Measurements from ENCODE around the gene C19orf73. TPM values are rescaled to one million over a fixed set of nuclear protein-coding genes. Genes with fewer than 3 reads are reported as not detected.

C19orf73 gene
- total RNA-seq, result 1.7 and 2.3 TPM in 2 replicates

GRCh38 chr19:49118565-49119410 is at the start of gene C19orf73:
Gene C19orf73 (minus strand): TSS chr19:49119143. CDS start chr19:49119022, 121 bp downstream.
- peak within 1 kb of the TSS; percentile 80 for H3K4me3 Mint-ChIP-seq (ENCODE audit: low read depth)
- intact Hi-C loops (cut with micrococcal nuclease), result loop anchor here (2.0 to 5.0 kb wide), 2 partner anchors 34 to 481 kb away; partner anchors contain the start of genes DBP and SNRNP70
- no peaks in the 10 kb centered on the region for H3K36me3 Mint-ChIP-seq (ENCODE audit: low read depth)
- peaks cover 23% of the 10 kb centered on the region for H3K27me3 Mint-ChIP-seq (ENCODE audit: low read depth)
- peaks cover 17% of the 10 kb centered on the region for H3K4me1 Mint-ChIP-seq (ENCODE audit: low read depth)
- H3K9me3 Mint-ChIP-seq, result no peaks in the 10 kb centered on the region
- DNase-seq (ENCODE audit: low spot score), result peak; percentile 93
- H3K27ac Mint-ChIP-seq, result peak within 1 kb of the TSS; percentile 74

GRCh38 chr19:49168421-49168820 is 49.5 kb upstream of the C19orf73 start:
- Mint-ChIP-seq H3K27me3 (ENCODE audit: low read depth) (no peaks in the 10 kb centered on the region), H3K36me3 (ENCODE audit: low read depth) (no peaks in the 10 kb centered on the region), H3K4me1 (ENCODE audit: low read depth) (no peaks in the 10 kb centered on the region), H3K4me3 (ENCODE audit: low read depth) (no peak overlapping the region), H3K27ac (no peak overlapping the region), H3K9me3 (no peaks in the 10 kb centered on the region)
- intact Hi-C loops (cut with micrococcal nuclease), result no loop called here
- no peak for DNase-seq (ENCODE audit: low spot score)

- H3K9me3 Mint-ChIP-seq, result no peaks in the 10 kb centered on the region
- no peaks in the 10 kb centered on the region for H3K27me3 Mint-ChIP-seq (ENCODE audit: low read depth)
- no peaks in the 10 kb centered on the region for H3K36me3 Mint-ChIP-seq (ENCODE audit: low read depth)
- no peak overlapping the region for H3K27ac Mint-ChIP-seq
- H3K4me1 Mint-ChIP-seq (ENCODE audit: low read depth), result no peaks in the 10 kb centered on the region
- no peak overlapping the region for H3K4me3 Mint-ChIP-seq (ENCODE audit: low read depth)
- intact Hi-C loops (cut with micrococcal nuclease), result no loop called here
- DNase-seq (ENCODE audit: low spot score), result no peak
These were observed 49.0 kb upstream of the C19orf73 start for GRCh38 chr19:49167857-49168409.

GRCh38 chr19:49165865-49166301 is 46.9 kb upstream of the C19orf73 start:
- H3K36me3 Mint-ChIP-seq (ENCODE audit: low read depth), result no peaks in the 10 kb centered on the region
- intact Hi-C loops (cut with micrococcal nuclease), result no loop called here
- peaks cover 1% of the 10 kb centered on the region for H3K27me3 Mint-ChIP-seq (ENCODE audit: low read depth)
- H3K9me3 Mint-ChIP-seq, result no peaks in the 10 kb centered on the region
- no peak overlapping the region for H3K27ac Mint-ChIP-seq
- no peaks in the 10 kb centered on the region for H3K4me1 Mint-ChIP-seq (ENCODE audit: low read depth)
- H3K4me3 Mint-ChIP-seq (ENCODE audit: low read depth), result no peak overlapping the region
- DNase-seq (ENCODE audit: low spot score), result no peak

DNA sequence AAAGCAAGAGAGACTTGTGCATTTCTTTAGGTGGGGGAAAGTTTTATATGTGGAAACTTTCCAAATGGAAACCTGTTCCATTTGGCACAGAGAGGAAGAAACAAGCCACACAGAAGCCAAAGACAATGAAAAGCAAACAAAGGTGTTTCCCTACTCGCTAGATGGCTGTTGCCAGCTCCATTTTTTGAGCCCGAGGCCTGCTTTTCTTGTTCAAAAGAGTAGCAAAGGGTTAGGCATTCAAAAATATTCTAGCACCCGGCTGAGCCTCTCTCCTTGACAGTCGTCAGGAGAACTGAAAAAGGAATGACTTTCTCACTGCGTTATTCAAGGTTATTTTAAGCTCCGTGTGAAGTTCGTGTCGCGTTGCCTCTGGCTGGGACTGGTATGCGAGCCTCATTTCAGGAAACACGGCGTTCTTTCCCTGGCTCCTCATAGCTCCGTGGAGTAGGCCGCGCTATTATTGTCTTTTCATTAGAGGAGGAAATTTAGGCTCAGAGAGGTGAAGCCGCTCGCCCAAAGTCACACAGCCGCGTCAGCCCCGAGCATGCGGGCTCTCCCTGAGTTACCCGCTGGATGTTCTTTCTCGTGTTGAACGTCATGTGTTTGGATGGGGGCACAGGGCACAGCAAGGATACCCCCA is 46.3 kb upstream of the C19orf73 start:
- Mint-ChIP-seq H3K27me3 (ENCODE audit: low read depth) (peaks cover 8% of the 10 kb centered on the region), H3K4me3 (ENCODE audit: low read depth) (no peak overlapping the region), H3K9me3 (no peaks in the 10 kb centered on the region), H3K4me1 (ENCODE audit: low read depth) (no peaks in the 10 kb centered on the region), H3K36me3 (ENCODE audit: low read depth) (no peaks in the 10 kb centered on the region), H3K27ac (no peak overlapping the region)
- DNase-seq (ENCODE audit: low spot score), result no peak
- intact Hi-C loops (cut with micrococcal nuclease), result no loop called here

DNA sequence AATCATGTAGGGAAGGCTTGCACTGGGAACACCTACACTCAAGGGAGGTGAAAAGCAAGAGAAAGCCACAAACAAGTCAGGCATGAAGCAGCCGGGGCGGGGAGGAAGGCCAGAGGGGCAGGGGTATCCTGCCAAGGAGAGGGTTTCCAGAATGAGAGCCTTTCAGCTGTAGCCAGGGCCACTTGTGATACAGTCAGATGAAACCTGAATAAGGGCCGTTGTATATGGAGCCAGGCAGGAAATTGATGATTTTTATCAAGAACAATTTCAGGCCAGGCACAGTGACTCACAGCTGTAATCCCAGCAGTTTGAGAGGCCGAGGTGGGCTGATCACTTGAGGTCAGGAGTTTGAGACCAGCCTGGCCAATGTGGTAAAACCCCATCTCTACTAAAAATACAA is 43.0 kb upstream of the C19orf73 start:
- no peaks in the 10 kb centered on the region for H3K9me3 Mint-ChIP-seq
- DNase-seq (ENCODE audit: low spot score), result no peak

GRCh38 chr19:49160450-49161189 is 41.7 kb upstream of the C19orf73 start:
- no peak overlapping the region for H3K27ac Mint-ChIP-seq
- no peak for DNase-seq (ENCODE audit: low spot score)
- H3K36me3 Mint-ChIP-seq (ENCODE audit: low read depth), result no peaks in the 10 kb centered on the region
- H3K4me1 Mint-ChIP-seq (ENCODE audit: low read depth), result peaks cover 6% of the 10 kb centered on the region
- H3K27me3 Mint-ChIP-seq (ENCODE audit: low read depth), result peaks cover 31% of the 10 kb centered on the region
- H3K9me3 Mint-ChIP-seq, result no peaks in the 10 kb centered on the region
- intact Hi-C loops (cut with micrococcal nuclease), result no loop called here
- no peak overlapping the region for H3K4me3 Mint-ChIP-seq (ENCODE audit: low read depth)

More for the DNA sequence above, 43.0 kb upstream of the C19orf73 start:
- H3K36me3 Mint-ChIP-seq (ENCODE audit: low read depth), result no peaks in the 10 kb centered on the region
- peaks cover 6% of the 10 kb centered on the region for H3K4me1 Mint-ChIP-seq (ENCODE audit: low read depth)
- H3K27ac Mint-ChIP-seq, result no peak overlapping the region
- peaks cover 24% of the 10 kb centered on the region for H3K27me3 Mint-ChIP-seq (ENCODE audit: low read depth)
- H3K4me3 Mint-ChIP-seq (ENCODE audit: low read depth), result no peak overlapping the region
- intact Hi-C loops (cut with micrococcal nuclease), result no loop called here

GRCh38 chr19:49157445-49158224 is 38.7 kb upstream of the C19orf73 start, which contains the start of gene TRPM4:
Gene TRPM4 (plus strand): TSS chr19:49157792. CDS start chr19:49157867, 75 bp downstream.
- DNase-seq (ENCODE audit: low spot score), result peak; percentile 54
- H3K27me3 Mint-ChIP-seq (ENCODE audit: low read depth), result peaks cover 55% of the 10 kb centered on the region
- peak within 1 kb of the TSS; percentile 75 for H3K4me3 Mint-ChIP-seq (ENCODE audit: low read depth)
- H3K36me3 Mint-ChIP-seq (ENCODE audit: low read depth), result no peaks in the 10 kb centered on the region
- no peaks in the 10 kb centered on the region for H3K9me3 Mint-ChIP-seq
- intact Hi-C loops (cut with micrococcal nuclease), result no loop called here
- H3K4me1 Mint-ChIP-seq (ENCODE audit: low read depth), result peaks cover 6% of the 10 kb centered on the region
- H3K27ac Mint-ChIP-seq, result no peak within 1 kb of the TSS

- Mint-ChIP-seq H3K4me1 (ENCODE audit: low read depth) (peaks cover 6% of the 10 kb centered on the region), H3K9me3 (no peaks in the 10 kb centered on the region), H3K4me3 (ENCODE audit: low read depth) (no peak overlapping the region), H3K27me3 (ENCODE audit: low read depth) (peaks cover 70% of the 10 kb centered on the region), H3K36me3 (ENCODE audit: low read depth) (no peaks in the 10 kb centered on the region), H3K27ac (no peak overlapping the region)
- intact Hi-C loops (cut with micrococcal nuclease), result no loop called here
- no peak for DNase-seq (ENCODE audit: low spot score)
These were observed 36.9 kb upstream of the C19orf73 start for GRCh38 chr19:49155820-49156346.

- H3K4me1 Mint-ChIP-seq (ENCODE audit: low read depth), result peaks cover 8% of the 10 kb centered on the region
- no peak within 1 kb of the TSS for H3K27ac Mint-ChIP-seq
- no peak for DNase-seq (ENCODE audit: low spot score)
- H3K36me3 Mint-ChIP-seq (ENCODE audit: low read depth), result no peaks in the 10 kb centered on the region
- H3K9me3 Mint-ChIP-seq, result no peaks in the 10 kb centered on the region
- H3K4me3 Mint-ChIP-seq (ENCODE audit: low read depth), result no peak within 1 kb of the TSS
- intact Hi-C loops (cut with micrococcal nuclease), result no loop called here
- peaks cover 66% of the 10 kb centered on the region for H3K27me3 Mint-ChIP-seq (ENCODE audit: low read depth)
These were observed 36.3 kb upstream of the C19orf73 start, which contains the start of gene HRC for GRCh38 chr19:49155005-49155819. Gene HRC (minus strand): TSS chr19:49155396. CDS start chr19:49155237, 159 bp downstream.

- intact Hi-C loops (cut with micrococcal nuclease), result no loop called here
- DNase-seq (ENCODE audit: low spot score), result no peak
- Mint-ChIP-seq H3K27me3 (ENCODE audit: low read depth) (peaks cover 68% of the 10 kb centered on the region), H3K4me3 (ENCODE audit: low read depth) (no peak overlapping the region), H3K4me1 (ENCODE audit: low read depth) (peaks cover 12% of the 10 kb centered on the region), H3K36me3 (ENCODE audit: low read depth) (no peaks in the 10 kb centered on the region), H3K9me3 (no peaks in the 10 kb centered on the region), H3K27ac (no peak overlapping the region)
These were observed 35.3 kb upstream of the C19orf73 start for GRCh38 chr19:49154279-49154678.
